HG03558 (cell line): ENCODE data around the gene NRG3.
"Not testable (repeated sequence)": the region's sequence is repeated elsewhere in the genome, so short reads cannot be mapped to it uniquely, and the experiment has no call there.

Experiments
- ATAC-seq: cut with Tn5 transposase; IDR thresholded peaks from one replicate; pipeline ENCODE4 v1.9.1; 2021; ENCODE audit warnings: moderate number of reproducible peaks; ENCODE audit not compliant: unreplicated experiment; ENCODE audit errors: extremely low read depth

NRG3 gene

GRCh38 chr10:82924711-82925110 lies 1049.7 kb downstream of the NRG3 start:
- ATAC-seq: no peak

GRCh38 chr10:82925547-82925946 lies 1050.6 kb downstream of the NRG3 start:
- ATAC-seq: no peak

GRCh38 chr10:82932451-82932850 lies 1057.5 kb downstream of the NRG3 start:
- ATAC-seq: no peak

- no peak for ATAC-seq
Observed at GRCh38 chr10:82934429-82934828, 1059.4 kb downstream of the NRG3 start.

GRCh38 chr10:82934947-82935346 lies 1060.0 kb downstream of the NRG3 start:
- ATAC-seq: no peak

GRCh38 chr10:82938331-82938730 lies 1063.3 kb downstream of the NRG3 start:
- ATAC-seq: no peak

- no peak for ATAC-seq
Observed at GRCh38 chr10:82942286-82943099, 1067.5 kb downstream of the NRG3 start.

- ATAC-seq: no peak
Observed at GRCh38 chr10:82943142-82943541, 1068.1 kb downstream of the NRG3 start.

- ATAC-seq: no peak
Observed at GRCh38 chr10:82949816-82950575, 1075.0 kb downstream of the NRG3 start.

GRCh38 chr10:82953331-82953730 lies 1078.3 kb downstream of the NRG3 start:
- ATAC-seq: no peak

GRCh38 chr10:82953909-82954308 lies 1078.9 kb downstream of the NRG3 start:
- no peak for ATAC-seq

- ATAC-seq: not testable (repeated sequence)
Observed at GRCh38 chr10:82960421-82961060, 1085.5 kb downstream of the NRG3 start.

- no peak for ATAC-seq
Observed at GRCh38 chr10:82961864-82962263, 1086.9 kb downstream of the NRG3 start.

GRCh38 chr10:82966130-82966529 lies 1091.1 kb downstream of the NRG3 start:
- ATAC-seq: no peak

- no peak for ATAC-seq
Observed at GRCh38 chr10:82968533-82968932, 1093.5 kb downstream of the NRG3 start.

GRCh38 chr10:82969405-82969804 lies 1094.4 kb downstream of the NRG3 start:
- ATAC-seq: no peak

- ATAC-seq: no peak
Observed at GRCh38 chr10:82980321-82980720, 1105.3 kb downstream of the NRG3 start.

GRCh38 chr10:82981137-82981723 lies 1106.2 kb downstream of the NRG3 start:
- ATAC-seq: no peak

- no peak for ATAC-seq
Observed at GRCh38 chr10:82982110-82982608, 1107.2 kb downstream of the NRG3 start.

GRCh38 chr10:82986216-82986615 lies 1111.2 kb downstream of the NRG3 start:
- no peak for ATAC-seq
